GM11168 (cell line): ENCODE results near the gene KLHL21.
"Not testable (repeated sequence)": the region's sequence is repeated elsewhere in the genome, so short reads cannot be mapped to it uniquely, and the experiment has no call there.

Source experiments
- in situ Hi-C: fragments of 300-500 bp; cut with MboI; formaldehyde crosslinking; loops from one replicate; pipeline ENCODE4 v1.12.0; 2022; ENCODE audit warnings: low sequenced_read_pairs; ENCODE audit not compliant: unreplicated experiment

KLHL21 gene

DNA sequence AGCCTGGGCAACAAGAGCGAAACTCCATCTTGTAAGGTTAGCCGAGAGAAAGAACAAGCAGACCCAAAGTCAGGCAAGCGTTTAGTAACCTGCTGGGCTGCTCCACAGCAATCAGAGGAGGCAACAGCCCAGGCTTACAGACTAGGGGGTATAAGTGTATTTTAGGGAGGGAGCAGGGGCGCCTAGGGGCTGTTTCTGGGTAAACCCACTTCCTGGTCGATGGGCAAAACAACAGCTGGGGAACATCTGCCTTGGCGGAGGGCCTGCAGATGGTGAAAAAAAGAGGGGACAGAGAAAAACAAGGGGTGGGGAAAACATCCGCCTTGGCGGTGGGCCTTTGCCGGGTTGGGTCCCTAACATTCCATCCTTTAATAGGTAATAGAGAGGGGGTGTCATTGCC is 42.4 kb downstream of the KLHL21 start:
- in situ Hi-C loops, result no loop called here

DNA sequence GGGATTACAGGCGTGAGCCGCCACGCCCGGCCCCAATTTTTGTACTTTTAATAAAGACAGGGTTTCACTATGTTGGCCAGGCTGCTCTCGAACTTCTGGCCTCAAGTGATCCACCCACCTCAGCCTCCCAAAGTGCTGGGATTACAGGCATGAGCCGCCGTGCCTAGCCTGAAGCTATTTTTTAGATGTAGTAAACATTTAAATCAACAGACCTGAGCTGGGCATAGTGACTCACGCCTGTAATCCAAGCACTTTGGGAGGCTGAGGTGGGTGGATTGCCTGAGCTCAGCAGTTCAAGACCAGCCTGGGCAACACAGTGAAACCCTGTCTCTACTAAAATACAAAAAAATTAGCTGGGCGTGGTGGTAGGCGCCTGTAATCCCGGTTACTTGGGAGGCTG is 43.5 kb downstream of the KLHL21 start:
- in situ Hi-C loops, result not testable (repeated sequence)

DNA sequence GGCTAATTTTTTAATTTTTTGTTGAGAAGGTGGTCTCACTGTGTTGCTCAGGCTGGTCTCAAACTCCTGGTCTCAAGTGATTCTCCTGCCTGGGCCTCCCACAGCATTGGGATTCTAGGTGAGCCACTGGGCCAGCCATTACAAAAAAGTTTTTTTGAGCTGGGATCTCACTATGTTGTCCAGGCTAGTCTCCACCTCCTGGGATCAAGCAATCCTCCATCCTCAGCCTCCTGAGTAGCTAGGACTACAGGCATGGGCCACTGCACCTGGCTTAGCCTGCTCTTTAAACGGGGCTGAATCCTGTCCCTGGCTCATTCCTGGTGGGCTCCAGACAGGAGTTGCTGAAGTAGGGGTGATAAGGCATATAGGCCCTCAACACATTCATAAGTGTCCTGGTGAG is 45.1 kb downstream of the KLHL21 start:
- in situ Hi-C loops, result no loop called here

DNA sequence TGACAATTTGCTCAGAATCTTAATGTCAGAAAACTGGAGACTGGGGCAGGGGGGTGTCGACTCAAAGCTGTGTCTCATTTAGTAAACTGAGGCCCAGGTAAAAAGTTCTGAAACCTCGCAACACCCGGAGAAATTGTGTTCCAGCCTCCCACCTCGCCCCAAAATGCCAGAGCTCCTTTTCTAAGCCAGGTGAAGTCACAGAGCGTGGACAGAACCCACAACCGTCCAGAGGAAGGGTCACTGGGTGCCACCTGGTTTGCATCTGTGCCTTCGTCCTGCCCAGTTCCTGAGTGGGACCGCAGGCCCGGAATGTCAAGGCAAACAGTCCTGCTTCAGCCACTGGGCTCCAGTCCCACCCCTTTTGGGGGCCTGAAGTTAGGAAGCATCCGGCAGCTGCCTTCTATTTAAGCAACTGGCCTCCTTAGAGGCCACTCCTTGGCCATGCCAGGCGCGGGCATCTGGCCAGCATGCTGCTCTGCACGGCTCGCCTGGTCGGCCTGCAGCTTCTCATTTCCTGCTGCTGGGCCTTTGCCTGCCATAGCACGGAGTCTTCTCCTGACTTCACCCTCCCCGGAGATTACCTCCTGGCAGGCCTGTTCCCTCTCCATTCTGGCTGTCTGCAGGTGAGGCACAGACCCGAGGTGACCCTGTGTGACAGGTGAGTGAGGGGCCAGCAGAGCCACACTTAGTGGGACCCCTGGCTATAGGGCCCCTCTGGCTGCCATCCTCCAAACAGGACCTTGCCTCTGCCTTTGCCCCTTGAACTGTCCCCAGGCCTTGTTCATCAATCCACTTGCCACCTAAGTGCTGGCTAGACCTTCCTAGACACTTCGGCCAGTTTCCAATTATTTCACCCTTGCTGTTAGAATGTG is 47.5 kb downstream of the KLHL21 start, which contains the start of gene TAS1R1:
TAS1R1 (plus strand) TSS at position 401 of the 872 bp plus-strand sequence; CDS start at position 468, 67 bp downstream.
- in situ Hi-C loops, result no loop called here

DNA sequence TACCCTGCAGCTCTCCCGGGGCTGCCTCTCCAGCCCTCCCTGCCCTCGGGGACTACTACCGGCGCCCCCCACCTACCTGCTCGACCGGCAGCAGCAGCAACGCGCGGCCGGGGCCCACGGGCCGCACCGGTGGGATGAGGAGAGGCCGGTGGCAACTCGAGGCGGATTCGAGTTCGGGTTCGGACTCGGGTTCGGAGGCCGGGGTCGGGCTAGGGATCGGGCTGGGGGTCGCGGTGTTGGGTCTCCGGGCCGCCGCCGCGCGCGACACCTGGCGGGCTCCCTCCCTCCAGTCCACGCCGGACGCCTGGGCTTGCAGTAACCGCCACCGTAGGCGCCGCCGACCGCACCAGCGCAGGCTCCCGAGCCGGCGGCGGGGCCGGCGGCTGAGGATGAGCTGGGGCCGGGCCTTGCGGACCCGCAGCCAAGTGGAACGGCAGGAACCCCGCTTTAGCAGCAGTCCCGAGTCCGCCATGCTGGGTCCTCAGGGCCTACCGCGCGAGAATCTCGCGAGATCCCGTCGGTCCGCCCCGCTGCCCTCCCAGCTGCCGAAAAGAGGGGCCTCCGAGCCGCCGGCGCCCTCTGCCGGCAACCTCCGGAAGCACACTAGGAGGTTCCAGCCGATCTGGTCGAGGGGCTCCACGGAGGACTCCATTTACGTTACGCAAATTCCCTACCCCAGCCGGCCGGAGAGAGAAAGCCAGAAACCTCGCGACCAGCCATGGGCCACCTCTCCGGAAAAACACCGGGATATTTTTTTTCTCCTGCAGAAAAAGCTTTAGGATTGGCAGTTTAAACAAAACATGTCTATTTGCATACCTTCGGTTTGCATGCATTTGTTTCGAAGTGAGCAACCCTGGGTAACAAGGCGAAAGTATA is 48.4 kb downstream of the KLHL21 start, which contains the start of gene NOL9:
NOL9 (minus strand) TSS at position 483 of the 876 bp plus-strand sequence; CDS start at position 472, 11 bp downstream.
- in situ Hi-C loops, result no loop called here

DNA sequence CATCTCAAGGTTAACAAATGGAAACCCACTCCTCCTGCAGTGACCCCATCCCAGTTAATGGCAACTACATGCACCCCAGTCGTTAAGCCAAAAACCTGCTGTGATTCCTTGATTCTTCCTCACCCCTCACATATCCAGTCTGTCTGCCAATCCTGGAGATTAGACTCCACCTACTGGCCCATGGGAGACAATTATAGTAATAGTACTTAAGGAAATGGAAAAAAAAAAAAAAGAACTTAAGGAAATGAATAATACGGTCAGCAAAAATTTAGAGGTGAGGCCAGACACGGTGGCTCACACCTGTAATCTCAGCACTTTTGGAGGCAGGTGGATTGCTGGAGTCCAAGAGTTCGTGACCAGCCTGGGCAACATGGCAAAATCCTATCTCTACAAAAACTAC is 55.4 kb downstream of the KLHL21 start:
- in situ Hi-C loops, result no loop called here

DNA sequence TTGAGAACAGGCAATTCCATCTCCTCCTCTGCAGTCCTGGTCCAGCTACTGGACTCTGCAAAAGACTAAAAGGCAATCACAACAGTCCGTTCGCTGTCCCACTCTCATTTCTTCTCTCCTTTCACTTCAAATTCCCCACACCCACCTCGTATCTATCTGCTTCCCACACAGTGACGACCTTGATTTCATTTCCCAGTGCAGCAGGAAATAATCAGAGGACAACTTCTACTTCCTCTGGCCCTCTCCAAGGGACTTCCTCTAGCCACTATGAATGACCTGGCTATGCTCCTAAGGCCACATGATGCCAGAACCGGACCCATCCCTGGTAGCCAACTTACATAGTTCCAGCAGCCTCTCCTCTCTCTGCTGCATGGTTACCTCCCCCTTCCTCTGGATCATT is 56.3 kb downstream of the KLHL21 start:
- in situ Hi-C loops, result no loop called here

DNA sequence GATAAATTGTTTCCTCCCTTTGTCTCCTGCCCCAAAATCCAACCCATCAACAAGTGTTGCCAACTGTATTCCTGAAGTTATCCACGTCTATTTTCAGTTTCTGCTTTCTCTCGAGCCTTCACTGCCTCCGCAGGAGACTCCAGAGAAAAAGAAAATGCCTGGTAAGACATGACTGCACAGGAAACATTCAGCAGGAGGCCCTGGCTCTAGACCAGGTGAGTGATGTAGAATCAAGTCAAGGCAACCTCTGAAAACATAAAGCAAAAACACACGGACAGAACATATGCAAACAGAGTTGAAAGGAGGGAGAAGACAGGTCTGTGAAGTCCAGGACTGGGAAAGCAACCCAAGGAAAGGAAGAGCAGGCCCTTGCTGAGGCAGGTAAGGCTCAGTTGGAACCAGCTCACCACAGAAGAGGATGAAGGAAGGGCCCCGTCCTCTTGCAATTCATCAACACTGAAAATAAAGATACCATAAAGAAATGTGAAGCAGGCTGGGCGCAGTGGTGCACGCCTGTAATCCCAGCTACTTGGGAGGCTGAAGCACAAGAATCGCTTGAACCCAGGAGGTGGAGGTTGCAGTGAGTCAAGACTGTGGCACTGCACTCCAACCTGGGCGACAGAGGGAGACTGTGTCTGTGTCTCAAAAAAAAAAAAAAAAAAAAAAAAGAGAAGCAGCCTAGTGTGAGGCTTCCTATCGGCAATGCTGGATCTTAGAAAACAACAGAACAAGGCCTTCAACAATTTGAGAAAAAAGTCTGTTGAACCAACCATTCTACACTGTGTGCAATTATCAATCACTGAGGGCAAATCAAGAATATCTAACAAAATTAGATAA is 57.2 kb downstream of the KLHL21 start:
- in situ Hi-C loops, result no loop called here

DNA sequence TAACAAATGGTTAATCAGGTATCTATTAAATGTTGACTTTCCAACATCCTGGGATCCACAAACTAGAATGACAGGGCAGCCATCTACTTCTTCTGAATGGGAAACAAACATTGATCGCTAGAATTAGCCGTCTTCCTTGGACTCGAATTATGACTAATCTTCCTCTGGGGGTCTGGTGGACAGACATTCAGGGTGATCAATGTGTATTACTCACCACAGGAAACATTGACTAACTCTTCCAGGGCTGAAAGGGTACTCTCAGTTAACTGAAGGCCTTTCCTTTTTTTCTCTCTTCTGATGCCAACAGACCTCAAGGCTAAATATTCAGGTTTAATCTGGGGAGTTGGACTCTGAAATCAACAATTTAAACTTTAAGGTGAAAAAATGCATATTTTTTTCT is 57.8 kb downstream of the KLHL21 start:
- in situ Hi-C loops, result no loop called here
